DMS114 treated with DMSO at 0.1 percent for 48 hours (cell line): ENCODE measurements around the gene PTX4.
A peak's percentile ranks its signal among the peaks of the same experiment; 100 is the strongest.

ENCODE experiments used
- DNase-seq: peaks from one replicate; lab custom pipeline; 2025; ENCODE audit not compliant: unreplicated experiment; lab: John Stamatoyannopoulos, UW

Gene PTX4

DNA sequence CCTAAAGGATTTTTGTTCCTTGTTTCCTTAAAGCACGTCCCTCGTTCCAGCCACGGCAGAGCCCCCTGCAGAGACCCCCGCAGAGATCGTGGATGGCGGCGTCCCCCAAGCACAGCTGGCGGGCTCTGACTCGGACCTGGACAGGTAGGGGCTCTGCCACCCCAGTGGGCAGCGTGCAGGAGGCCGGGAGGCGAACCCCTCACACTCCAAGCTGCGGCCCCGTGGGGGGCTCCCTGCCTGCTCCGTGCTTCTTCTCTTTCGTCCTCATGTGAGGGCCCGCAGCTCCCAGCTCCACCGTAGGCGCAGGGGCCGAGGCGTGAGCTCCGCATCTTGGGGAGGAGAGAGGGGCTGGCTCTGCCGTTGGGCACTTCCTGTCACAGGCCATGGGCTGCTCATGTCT, 12.9 kb upstream of the PTX4 start:
- no peak for DNase-seq

DNA sequence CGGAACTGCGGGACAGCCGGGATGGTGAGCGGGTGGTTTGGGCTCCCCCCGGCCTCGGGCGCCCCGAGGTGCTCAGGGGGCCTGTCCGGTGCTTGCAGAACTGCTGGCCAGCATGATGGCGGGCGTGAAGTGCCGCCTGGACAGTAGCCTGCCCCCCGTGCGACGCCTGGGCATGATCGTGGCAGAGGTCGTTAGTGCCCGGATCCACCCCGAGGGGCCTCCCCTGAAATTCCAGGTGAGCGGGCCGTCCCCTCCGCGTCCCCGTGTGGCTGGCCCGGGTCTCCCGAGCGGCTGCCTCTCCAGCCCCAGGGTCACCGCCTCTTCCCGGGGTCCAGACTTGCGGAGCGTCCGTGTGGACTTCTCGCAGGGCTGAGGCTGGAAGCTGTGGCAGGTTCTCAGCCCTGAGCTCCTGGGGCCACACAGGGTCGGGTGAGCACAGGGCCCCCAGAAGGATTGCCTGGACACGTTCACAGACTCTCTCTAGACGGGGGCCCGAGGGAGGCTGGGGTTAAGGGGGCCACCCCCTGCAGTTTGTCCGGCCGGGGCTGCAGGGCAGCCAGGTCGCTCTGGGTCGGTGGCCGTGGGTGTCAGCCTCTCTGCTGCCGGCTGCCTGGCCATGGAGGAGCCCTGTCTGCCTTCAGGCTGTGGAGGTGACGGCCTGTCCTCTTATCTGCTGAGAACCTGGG, 11.9 kb upstream of the PTX4 start:
- no peak for DNase-seq

- DNase-seq = no peak
Observed at GRCh38 chr16:1499756-1500464, 11.2 kb upstream of the PTX4 start.

DNA sequence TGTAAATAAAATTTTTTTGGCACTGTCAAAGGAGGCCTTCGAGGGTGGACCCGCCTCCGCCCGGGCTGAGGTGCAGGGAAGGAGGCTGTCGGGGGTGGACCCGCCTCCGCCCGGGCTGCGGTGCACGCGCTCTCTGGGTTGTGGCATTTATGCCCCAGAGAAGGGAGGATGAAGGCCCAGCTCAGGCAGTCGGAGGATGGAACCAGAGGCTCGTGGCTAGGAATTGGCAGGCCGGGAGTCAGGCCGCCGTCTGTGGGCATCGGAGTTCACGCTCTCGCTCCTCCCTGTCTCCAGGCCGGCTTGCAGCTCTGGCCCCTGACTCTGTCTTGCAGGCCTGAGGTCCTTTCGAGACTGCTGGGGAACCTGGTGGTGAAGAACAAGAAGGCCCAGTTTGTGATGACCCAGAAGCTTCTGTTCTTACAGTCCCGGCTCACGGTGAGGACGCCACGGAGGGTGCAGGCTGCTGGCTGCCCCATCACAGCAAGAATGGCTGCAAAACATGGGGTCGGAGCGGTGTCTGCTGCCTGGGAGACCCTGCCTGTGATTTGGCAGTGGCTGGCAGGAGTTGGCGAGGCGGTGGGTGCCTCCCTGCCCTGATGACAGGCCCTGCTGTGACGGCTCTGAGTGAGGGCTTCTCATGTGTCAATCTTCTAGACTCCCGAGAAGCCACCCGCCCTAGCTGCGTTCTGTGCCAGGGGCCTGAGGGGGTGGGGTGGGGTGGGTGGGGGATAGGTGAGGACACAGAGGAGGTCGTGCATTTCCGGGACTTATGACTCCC, 10.3 kb upstream of the PTX4 start:
- DNase-seq = no peak

- no peak for DNase-seq
Observed at GRCh38 chr16:1497014-1497598, 8.4 kb upstream of the PTX4 start.

DNA sequence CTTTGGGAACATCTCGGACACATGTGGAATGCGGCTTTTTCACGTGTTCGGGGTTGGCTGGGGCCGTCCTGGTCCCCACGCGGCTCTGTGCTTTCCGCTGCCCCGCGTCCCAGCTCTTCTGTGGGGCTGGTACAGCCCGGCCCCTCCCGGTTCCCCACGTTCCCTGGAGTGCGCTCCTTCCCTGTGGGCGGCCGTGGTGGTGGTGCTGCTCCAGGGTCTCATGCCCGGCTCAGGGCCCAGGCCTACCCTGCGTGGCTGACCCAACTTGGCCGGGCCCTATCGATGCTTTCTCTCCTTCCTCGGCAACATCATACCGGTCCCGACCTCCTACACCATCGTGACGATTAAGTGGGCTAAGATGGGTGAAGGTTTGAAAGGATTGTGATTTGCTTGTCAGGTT, 7.7 kb upstream of the PTX4 start:
- no peak for DNase-seq

DNA sequence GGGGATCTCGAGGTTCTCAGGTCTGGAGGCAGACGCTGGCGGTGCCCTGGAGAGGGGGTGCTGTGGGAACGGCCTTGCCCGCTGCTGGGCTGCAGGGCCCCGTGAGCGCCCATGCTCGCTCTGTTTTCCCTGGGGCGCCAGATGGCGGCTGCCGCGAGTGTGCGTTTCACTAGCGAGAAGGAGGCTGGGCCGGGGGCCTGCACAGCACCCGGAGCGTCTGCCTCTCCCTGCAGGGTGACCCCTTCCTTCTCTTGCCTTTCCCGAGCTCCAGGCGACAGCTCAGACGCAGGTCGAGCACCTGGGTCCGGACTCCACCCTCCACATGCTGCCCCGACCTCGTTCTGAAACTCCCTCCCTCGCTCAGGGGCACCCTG, 7.1 kb upstream of the PTX4 start:
- DNase-seq = no peak

DNA sequence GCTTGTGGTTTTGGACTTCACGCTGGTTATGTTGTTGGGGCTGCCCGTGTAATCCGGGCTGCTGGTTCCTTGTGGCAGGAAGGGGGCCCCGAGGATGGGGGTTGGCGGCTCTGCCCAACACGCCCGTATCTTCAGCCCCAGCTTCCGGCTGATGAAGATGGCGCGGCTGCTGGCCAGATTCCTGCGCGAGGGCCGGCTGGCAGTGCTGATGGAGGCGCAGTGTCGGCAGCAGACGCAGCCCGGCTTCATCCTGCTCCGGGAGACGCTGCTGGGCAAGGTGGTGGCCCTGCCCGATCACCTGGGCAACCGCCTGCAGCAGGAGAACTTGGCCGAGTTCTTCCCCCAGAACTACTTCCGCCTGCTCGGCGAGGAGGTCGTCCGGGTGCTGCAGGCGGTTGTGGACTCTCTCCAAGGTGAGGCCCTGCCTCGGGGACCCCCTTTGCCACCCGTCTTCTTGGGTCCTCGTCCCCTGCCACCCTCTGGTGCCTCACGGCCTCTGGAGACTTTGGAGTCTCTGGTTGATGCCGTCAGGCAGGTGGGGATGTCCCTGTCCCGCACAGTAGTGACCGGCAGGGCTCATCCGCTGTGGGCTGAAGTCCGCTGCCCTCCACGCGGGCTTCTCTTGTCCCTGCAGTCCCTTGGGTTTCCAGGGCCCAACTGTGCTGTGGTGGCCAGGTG, 6.6 kb upstream of the PTX4 start:
- no peak for DNase-seq

DNA sequence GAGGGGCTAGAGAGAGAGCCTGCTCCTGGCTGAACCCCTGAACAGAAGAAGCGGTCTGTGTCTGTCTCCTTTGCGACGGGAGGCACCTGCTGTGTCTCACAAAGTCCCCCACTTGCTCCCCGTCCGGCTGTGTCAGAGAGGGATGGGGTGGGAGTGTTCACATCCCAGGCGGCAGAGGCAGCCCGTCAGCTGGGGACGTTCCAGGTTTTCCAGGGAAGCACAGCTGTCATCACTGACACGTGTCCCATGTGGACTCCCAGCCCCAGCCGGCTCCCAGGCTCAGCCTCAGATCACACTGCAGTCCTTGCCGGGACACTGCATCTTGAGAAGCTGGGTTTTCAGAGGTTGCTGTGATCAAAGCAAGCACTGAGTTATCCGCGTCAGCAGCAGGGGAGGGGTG, 6.0 kb upstream of the PTX4 start:
- no peak for DNase-seq

- no peak for DNase-seq
Observed at GRCh38 chr16:1494129-1494640, 5.4 kb upstream of the PTX4 start.

DNA sequence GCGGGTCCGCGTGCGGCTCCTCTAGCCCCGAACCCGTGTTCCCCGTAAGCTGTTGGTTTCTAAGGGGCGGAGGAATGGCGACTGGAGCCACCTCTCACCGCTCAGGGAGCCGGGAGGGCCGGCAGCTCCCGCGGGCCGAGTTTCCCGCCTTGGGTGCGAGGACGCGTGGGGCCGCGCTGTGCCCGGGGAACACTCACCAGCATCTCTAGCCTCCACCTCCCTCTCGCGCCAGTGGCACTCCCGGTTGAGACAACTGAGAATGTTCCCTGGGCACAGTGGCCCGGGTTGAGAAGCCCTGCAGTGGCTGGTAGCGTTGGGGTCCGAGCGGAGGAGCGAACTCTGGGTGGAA, 5.0 kb upstream of the PTX4 start:
- no peak for DNase-seq

- DNase-seq = peak; percentile 59
Observed at GRCh38 chr16:1492923-1493745, 4.4 kb upstream of the PTX4 start, which contains the start of gene TELO2. Gene TELO2, plus strand, starts transcription at chr16:1493360. Its CDS starts 922 bp downstream, at chr16:1494282.

DNA sequence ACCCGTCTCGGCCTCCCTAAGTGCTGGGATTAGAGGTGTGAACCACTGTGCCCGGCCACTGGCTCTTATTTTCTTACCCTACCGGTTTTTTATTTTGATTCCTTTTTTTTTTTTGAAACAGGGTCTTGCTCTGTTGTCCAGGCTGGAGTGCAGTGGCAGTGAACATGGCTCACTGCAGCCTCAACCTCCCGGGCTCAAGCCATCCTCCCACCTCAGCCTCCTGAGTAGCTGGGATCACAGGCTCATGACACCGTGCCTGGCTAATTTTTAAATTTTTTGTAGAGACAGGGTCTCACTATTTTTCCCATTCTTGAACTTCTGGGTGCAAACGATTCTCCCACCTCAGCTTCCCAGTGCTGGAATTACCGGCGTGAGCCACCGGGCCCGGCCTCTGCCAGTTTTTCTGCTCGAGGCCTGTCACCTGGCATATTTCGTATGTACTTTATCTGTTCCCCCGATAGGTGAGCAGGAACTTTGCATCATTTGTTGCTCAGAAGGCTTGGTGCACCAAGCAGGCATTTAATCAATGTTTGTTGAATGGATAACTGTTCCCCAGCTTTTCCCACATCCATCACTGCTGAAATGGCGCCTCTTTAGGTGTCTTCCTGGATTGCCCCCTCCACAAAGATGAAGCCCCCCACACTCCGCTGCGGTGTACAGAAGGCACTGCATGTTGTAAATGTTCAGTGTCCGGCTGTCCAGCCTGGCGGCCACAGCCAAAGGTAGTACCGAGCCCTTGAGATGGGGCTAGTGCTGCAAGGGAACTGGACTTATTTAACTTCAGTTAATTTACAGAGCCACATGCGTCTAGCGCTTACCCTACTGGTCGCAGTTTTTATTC, 3.6 kb upstream of the PTX4 start:
- DNase-seq = no peak

DNA sequence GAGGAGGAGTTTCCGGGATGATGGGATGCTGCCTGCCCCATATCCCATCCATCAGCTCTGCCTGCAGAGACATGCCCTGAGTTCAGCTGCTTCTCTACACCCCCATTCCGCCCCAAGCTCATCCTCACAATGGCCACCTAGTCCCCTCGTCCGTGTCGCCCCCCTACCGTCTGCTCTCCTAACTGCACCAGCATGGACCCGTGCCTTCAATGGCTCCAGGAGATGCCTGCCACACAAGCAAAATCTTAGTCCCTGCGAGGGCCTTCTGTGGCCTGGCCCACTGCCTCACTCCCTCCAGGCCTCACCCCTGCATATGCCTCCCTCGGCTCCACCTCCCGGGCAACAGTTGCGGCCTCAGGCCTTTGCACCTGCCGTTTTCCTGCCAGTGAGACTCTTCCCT, 2.6 kb upstream of the PTX4 start:
- DNase-seq = no peak

- no peak for DNase-seq
Observed at GRCh38 chr16:1489077-1489476, 333 bp upstream of the PTX4 start.

- DNase-seq = no peak
Observed at GRCh38 chr16:1488054-1488601, 616 bp downstream of the PTX4 start.

GRCh38 chr16:1487395-1488053, 1.2 kb downstream of the PTX4 start:
- no peak for DNase-seq
